A549 (cell line): ENCODE data around the gene SLC6A7. TPM values are rescaled to one million over a fixed set of nuclear protein-coding genes. Genes with fewer than 3 reads are reported as not detected.

Source experiments
- ATAC-seq, 2 experiments: fragments of 200-7000 bp in 1 of 2; fragments of >200 bp in 1 of 2; cut with Nextera tagmentation in 1 of 2; cut with Tn5 transposase in 1 of 2; 3 replicates each; pipeline versions ENCODE4 v1.8.0 to v1.9.1; 2018 to 2020; ENCODE audit warnings: mild to moderate bottlenecking in 1 of 2, moderate library complexity in 1 of 2
- CTCF ChIA-PET: fragments of 300-600 bp; sonication (Branson Sonifier 250); formaldehyde crosslinking; extraction: SDS; loops from one replicate; lab custom pipeline; 2021; ENCODE audit warnings: antibody characterized with exemption, inconsistent platforms; lab: Yijun Ruan, JAX
- POLR2A ChIA-PET: fragments of 350-600 bp; formaldehyde crosslinking; extraction: SDS; loops from one replicate; lab custom pipeline; 2021; ENCODE audit warnings: antibody characterized with exemption, inconsistent platforms; lab: Yijun Ruan, JAX
- DNase-seq, 2 experiments: peaks; one replicate each; pipeline versions ENCODE4 v3.0.0 to v3.0.0-alpha.2; 2011 to 2016; ENCODE audit warnings: low read depth in 1 of 2, low spot score in 1 of 2
- FAIRE-seq: peaks from 2 replicates; lab custom pipeline; 2011; peaks lifted over from hg19 to GRCh38; lab: Jason Lieb, UNC
- H3K27ac ChIP-seq, 2 experiments: fragments of >200 bp; sonication (Bioruptor Twin); formaldehyde crosslinking; 3 replicates each; pipeline ENCODE4 v1.5.1; 2016 to 2017
- H3K4me1 ChIP-seq: fragments of >200 bp; sonication (Bioruptor Twin); formaldehyde crosslinking; 3 replicates; pipeline ENCODE4 v1.6.1; 2016
- H3K4me2 ChIP-seq: fragments of >200 bp; sonication (Bioruptor Twin); formaldehyde crosslinking; 3 replicates; pipeline ENCODE4 v1.6.1; 2016
- H3K4me3 ChIP-seq: fragments of >200 bp; sonication (Bioruptor Twin); formaldehyde crosslinking; 3 replicates; pipeline ENCODE4 v1.5.1; 2016
- H3K9me3 ChIP-seq: fragments of >200 bp; sonication (Bioruptor Twin); formaldehyde crosslinking; 3 replicates; pipeline ENCODE4 v1.6.1; 2016
- BHLHE40 ChIP-seq: IDR thresholded peaks from 2 replicates; pipeline ENCODE4 v1.6.1; 2012; ENCODE audit warnings: low read depth, low read length, inconsistent platforms
- CBX2 ChIP-seq: fragments of 200-600 bp; sonication (generic); IDR thresholded peaks from 2 replicates; pipeline ENCODE4 v1.6.1; 2016; ENCODE audit warnings: low read depth, mild to moderate bottlenecking, borderline replicate concordance
- CBX8 ChIP-seq: fragments of 200-600 bp; sonication (generic); IDR thresholded peaks from 2 replicates; pipeline ENCODE4 v1.6.1; 2016
- CEBPB ChIP-seq, 2 experiments: fragments of >200 bp in 1 of 2; sonication (Bioruptor Twin) in 1 of 2; formaldehyde crosslinking in 1 of 2; IDR thresholded peaks; 2 replicates each; pipeline ENCODE4 v1.6.1; 2012 to 2016
- EHF ChIP-seq: fragments of 250-450 bp; sonication (Bioruptor Pico); IDR thresholded peaks from 2 replicates; pipeline ENCODE4 v1.5.0; 2020; ENCODE audit warnings: mild to moderate bottlenecking
- FOSB ChIP-seq: fragments of 250-450 bp; sonication (Bioruptor Pico); IDR thresholded peaks from 2 replicates; pipeline ENCODE4 v1.5.0; 2020; ENCODE audit warnings: mild to moderate bottlenecking, moderate library complexity
- GATA3 ChIP-seq: IDR thresholded peaks from 2 replicates; pipeline ENCODE4 v1.6.1; 2012; ENCODE audit warnings: borderline replicate concordance
- HOXB13 ChIP-seq: fragments of 250-450 bp; sonication (Bioruptor Pico); IDR thresholded peaks from 2 replicates; pipeline ENCODE4 v1.5.0; 2020; ENCODE audit warnings: low read depth, mild to moderate bottlenecking, moderate library complexity
- HOXB5 ChIP-seq: fragments of 250-450 bp; sonication (Bioruptor Pico); IDR thresholded peaks from 2 replicates; pipeline ENCODE4 v1.5.0; 2020; ENCODE audit warnings: mild to moderate bottlenecking, moderate library complexity
- KDM5A ChIP-seq: fragments of 200-600 bp; sonication (generic); IDR thresholded peaks from 2 replicates; pipeline ENCODE4 v1.6.1; 2016; ENCODE audit warnings: antibody characterized with exemption, mild to moderate bottlenecking
- MAFK ChIP-seq: fragments of 450-650 bp; IDR thresholded peaks from 2 replicates; pipeline ENCODE4 v1.6.1; 2014; ENCODE audit not compliant: partially characterized antibody
- NPAS2 ChIP-seq: fragments of 250-450 bp; sonication (Bioruptor Pico); IDR thresholded peaks from 2 replicates; pipeline ENCODE4 v1.8.0; 2022; ENCODE audit warnings: mild to moderate bottlenecking, moderate library complexity, borderline replicate concordance
- NR3C1 ChIP-seq: fragments of >200 bp; sonication (Bioruptor Twin); formaldehyde crosslinking; IDR thresholded peaks from 3 replicates; pipeline ENCODE4 v1.6.1; 2017
- PHF8 ChIP-seq: fragments of 200-600 bp; sonication (generic); IDR thresholded peaks from 2 replicates; pipeline ENCODE4 v1.6.1; 2016; ENCODE audit warnings: low read depth, mild to moderate bottlenecking, antibody characterized with exemption, moderate library complexity, borderline replicate concordance
- POLR2AphosphoS2 ChIP-seq: conservative IDR thresholded peaks from 2 replicates; pipeline ENCODE4 v1.6.1; 2012; ENCODE audit warnings: low read length, improper control_type of control experiment, inconsistent platforms
- RFX5 ChIP-seq: fragments of 450-650 bp; IDR thresholded peaks from 2 replicates; pipeline ENCODE4 v1.7.1; 2014; ENCODE audit warnings: antibody characterized with exemption, mild to moderate bottlenecking, moderate library complexity
- ZC3H11A ChIP-seq: fragments of 450-650 bp; IDR thresholded peaks from 2 replicates; pipeline ENCODE4 v1.6.1; 2014; ENCODE audit warnings: antibody characterized with exemption, mild to moderate bottlenecking
- ZFP36 ChIP-seq: fragments of 450-650 bp; IDR thresholded peaks from 2 replicates; pipeline ENCODE4 v1.6.1; 2014; ENCODE audit warnings: borderline replicate concordance; ENCODE audit not compliant: partially characterized antibody
- ZNF302 ChIP-seq: fragments of 250-450 bp; sonication (Bioruptor Pico); IDR thresholded peaks from 2 replicates; pipeline ENCODE4 v1.9.0; 2021; ENCODE audit warnings: inconsistent platforms, mild to moderate bottlenecking, moderate library complexity
- WGBS: methylation state at CpG from one replicate; pipeline ENCODE4 v1.1.6; 2017; ENCODE audit errors: missing lambda C conversion rate; 5-methylcytosine and 5-hydroxymethylcytosine counted together
- polyA plus RNA-seq, 4 experiments: library from polyadenylated mRNA; depleted of rRNA in 3 of 4; stranded (reverse); fragments of >200 nt; fragmentation: RNase III in 1 of 4; extraction: RNeasy Plus Mini Kit Qiagen cat#74134 plus additional on column Dnase treatment in 1 of 4; gene quantifications; 2 replicates in 3 of 4; 3 replicates in 1 of 4; pipeline ENCODE4 v1.2.3, GENCODE V29; 2011 to 2017
- TF ChIP-seq, protein P1 (sequence below): fragments of >200 bp; sonication (Bioruptor Twin); formaldehyde crosslinking; IDR thresholded peaks from 3 replicates; pipeline ENCODE4 v1.5.1; 2016
- TF ChIP-seq, protein P2 (sequence below): fragments of >200 bp; sonication (Bioruptor Twin); formaldehyde crosslinking; IDR thresholded peaks from 3 replicates; pipeline ENCODE4 v1.6.1; 2016
- TF ChIP-seq, protein P3 (sequence below): fragments of 200-600 bp; sonication (generic); IDR thresholded peaks from 2 replicates; pipeline ENCODE4 v1.6.1; 2016; ENCODE audit warnings: antibody characterized with exemption, mild to moderate bottlenecking, moderate library complexity
- TF ChIP-seq, protein P4 (sequence below): IDR thresholded peaks from 2 replicates; pipeline ENCODE4 v1.6.1; 2012

SLC6A7 gene
- polyA plus RNA-seq, 2 of the 4 experiments (the other 2 are of a cell fraction) = not detected

DNA sequence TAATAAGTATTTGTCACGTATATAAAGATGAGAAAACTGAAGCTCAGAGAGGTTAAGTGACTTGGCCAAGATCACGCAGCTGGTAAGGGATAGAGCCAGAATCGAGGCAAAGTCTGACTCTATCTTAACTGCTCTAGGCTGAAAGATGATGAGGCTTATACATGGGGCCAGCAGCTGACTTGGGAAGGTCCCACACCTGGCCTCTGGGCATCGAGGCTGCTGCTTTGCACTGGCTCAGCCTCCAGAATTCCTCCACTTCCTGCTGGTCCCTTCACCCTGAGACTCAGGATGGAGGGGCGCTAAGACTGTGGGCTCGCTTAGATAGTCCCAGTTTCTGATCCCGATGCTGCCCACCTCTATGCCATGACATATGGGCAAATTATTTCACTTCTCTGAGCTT is 64.5 kb downstream of the SLC6A7 start:
- ChIA-PET POLR2A (no interaction called here), CTCF (interaction anchor here (1.1 to 3.0 kb wide), 9 partner anchors 9 to 124 kb away, joined by 3 to 9 read pairs (median 4); no protein-coding TSS in a partner anchor)
- ATAC-seq = no peak
- no peaks in the 10 kb centered on the region for H3K4me1 ChIP-seq
- no peak overlapping the region for H3K4me2 ChIP-seq
- FAIRE-seq = no peak
- no peak overlapping the region for H3K4me3 ChIP-seq
- H3K27ac ChIP-seq = no peak overlapping the region
- TF ChIP-seq ZFP36 (no peak), BHLHE40 (no peak), ZC3H11A (no peak), CBX8 (no peak)
- TF ChIP-seq, protein P1, sequence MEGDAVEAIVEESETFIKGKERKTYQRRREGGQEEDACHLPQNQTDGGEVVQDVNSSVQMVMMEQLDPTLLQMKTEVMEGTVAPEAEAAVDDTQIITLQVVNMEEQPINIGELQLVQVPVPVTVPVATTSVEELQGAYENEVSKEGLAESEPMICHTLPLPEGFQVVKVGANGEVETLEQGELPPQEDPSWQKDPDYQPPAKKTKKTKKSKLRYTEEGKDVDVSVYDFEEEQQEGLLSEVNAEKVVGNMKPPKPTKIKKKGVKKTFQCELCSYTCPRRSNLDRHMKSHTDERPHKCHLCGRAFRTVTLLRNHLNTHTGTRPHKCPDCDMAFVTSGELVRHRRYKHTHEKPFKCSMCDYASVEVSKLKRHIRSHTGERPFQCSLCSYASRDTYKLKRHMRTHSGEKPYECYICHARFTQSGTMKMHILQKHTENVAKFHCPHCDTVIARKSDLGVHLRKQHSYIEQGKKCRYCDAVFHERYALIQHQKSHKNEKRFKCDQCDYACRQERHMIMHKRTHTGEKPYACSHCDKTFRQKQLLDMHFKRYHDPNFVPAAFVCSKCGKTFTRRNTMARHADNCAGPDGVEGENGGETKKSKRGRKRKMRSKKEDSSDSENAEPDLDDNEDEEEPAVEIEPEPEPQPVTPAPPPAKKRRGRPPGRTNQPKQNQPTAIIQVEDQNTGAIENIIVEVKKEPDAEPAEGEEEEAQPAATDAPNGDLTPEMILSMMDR = no peak
- TF ChIP-seq, protein P2, sequence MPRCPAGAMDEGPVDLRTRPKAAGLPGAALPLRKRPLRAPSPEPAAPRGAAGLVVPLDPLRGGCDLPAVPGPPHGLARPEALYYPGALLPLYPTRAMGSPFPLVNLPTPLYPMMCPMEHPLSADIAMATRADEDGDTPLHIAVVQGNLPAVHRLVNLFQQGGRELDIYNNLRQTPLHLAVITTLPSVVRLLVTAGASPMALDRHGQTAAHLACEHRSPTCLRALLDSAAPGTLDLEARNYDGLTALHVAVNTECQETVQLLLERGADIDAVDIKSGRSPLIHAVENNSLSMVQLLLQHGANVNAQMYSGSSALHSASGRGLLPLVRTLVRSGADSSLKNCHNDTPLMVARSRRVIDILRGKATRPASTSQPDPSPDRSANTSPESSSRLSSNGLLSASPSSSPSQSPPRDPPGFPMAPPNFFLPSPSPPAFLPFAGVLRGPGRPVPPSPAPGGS = no peak
- H3K9me3 ChIP-seq = no peaks in the 10 kb centered on the region
- WGBS = 56% methylated on average over 7 of the region's 7 CpGs
- DNase-seq = no peak

DNA sequence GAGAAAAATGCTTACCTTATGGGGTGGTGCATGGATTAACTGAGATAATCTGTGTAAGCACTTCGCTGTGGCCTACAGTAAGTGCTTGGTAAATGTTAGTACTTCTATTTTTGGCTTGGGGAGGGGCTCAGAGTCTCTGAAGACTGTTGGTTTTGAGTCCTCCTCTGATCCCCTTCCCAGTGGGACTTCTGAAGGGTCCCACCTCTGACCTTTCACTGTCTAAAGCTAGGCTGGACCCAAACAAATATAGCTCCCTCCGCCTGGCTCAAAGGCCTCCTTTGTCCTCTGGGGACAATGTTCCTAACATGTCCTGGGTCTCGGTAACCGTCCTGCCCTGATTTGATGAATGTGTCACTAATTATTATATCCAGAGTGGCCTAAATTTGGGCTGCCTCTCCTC is 64.9 kb downstream of the SLC6A7 start:
- ATAC-seq = no peak
- POLR2A ChIA-PET = no interaction called here

More for the DNA sequence above, 64.9 kb downstream of the SLC6A7 start:
- 84% methylated on average over 4 of the region's 4 CpGs for WGBS
- FAIRE-seq (no peak), DNase-seq (no peak)
- TF ChIP-seq GATA3 = no peak
- no peak for TF ChIP-seq EHF (CRISPR knock-in tag)
- TF ChIP-seq KDM5A = no peak
- no peak for TF ChIP-seq RFX5
- TF ChIP-seq, protein P3, sequence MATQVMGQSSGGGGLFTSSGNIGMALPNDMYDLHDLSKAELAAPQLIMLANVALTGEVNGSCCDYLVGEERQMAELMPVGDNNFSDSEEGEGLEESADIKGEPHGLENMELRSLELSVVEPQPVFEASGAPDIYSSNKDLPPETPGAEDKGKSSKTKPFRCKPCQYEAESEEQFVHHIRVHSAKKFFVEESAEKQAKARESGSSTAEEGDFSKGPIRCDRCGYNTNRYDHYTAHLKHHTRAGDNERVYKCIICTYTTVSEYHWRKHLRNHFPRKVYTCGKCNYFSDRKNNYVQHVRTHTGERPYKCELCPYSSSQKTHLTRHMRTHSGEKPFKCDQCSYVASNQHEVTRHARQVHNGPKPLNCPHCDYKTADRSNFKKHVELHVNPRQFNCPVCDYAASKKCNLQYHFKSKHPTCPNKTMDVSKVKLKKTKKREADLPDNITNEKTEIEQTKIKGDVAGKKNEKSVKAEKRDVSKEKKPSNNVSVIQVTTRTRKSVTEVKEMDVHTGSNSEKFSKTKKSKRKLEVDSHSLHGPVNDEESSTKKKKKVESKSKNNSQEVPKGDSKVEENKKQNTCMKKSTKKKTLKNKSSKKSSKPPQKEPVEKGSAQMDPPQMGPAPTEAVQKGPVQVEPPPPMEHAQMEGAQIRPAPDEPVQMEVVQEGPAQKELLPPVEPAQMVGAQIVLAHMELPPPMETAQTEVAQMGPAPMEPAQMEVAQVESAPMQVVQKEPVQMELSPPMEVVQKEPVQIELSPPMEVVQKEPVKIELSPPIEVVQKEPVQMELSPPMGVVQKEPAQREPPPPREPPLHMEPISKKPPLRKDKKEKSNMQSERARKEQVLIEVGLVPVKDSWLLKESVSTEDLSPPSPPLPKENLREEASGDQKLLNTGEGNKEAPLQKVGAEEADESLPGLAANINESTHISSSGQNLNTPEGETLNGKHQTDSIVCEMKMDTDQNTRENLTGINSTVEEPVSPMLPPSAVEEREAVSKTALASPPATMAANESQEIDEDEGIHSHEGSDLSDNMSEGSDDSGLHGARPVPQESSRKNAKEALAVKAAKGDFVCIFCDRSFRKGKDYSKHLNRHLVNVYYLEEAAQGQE = no peak
- no peak for TF ChIP-seq HOXB5 (CRISPR knock-in tag)
- no peak for TF ChIP-seq CBX2
- no peak for TF ChIP-seq CEBPB (IDR thresholded peaks at IDR 0.05)
- no peak for TF ChIP-seq FOSB (CRISPR knock-in tag)
- TF ChIP-seq, protein P4, sequence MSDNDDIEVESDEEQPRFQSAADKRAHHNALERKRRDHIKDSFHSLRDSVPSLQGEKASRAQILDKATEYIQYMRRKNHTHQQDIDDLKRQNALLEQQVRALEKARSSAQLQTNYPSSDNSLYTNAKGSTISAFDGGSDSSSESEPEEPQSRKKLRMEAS = no peak
- TF ChIP-seq NR3C1 = no peak
- TF ChIP-seq CBX8 = no peak
- TF ChIP-seq PHF8 = no peak
- no peak for TF ChIP-seq ZNF302 (CRISPR knock-in tag)
- TF ChIP-seq, protein P2 = no peak
- TF ChIP-seq POLR2AphosphoS2 = no peak
- TF ChIP-seq NPAS2 (CRISPR knock-in tag) = no peak
- no peak for TF ChIP-seq MAFK
- no peak for TF ChIP-seq HOXB13 (CRISPR knock-in tag)
- Histone ChIP-seq H3K9me3 (no peaks in the 10 kb centered on the region), H3K4me1 (no peaks in the 10 kb centered on the region), H3K4me3 (no peak overlapping the region), H3K4me2 (no peak overlapping the region), H3K27ac (no peak overlapping the region)
- CTCF ChIA-PET = interaction anchor here (0.9 to 3.0 kb wide), 9 partner anchors 10 to 124 kb away, joined by 3 to 9 read pairs (median 4); no protein-coding TSS in a partner anchor
